Measurements from ENCODE around the gene RNLS.

Gene RNLS

DNA sequence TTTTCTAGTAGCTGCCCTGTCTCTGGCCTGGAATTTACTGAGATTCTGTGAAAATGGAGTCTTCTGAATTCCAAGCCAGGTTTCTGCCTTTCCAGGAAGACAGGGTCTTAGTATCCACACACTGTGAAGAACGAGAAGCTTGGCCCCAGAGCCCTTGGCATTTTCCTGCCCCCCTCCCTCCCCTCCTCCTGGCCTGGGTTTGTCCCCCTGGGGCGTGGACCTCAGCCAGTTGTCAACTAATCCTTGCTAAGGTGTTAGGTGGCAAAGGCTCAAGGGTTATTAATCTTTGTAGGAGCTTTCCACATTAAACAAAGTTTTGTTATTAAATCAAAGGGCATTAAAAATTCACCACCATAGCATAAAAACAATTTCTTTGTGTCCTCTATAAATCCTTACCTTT lies 329.5 kb downstream of the RNLS start:
- TF ChIP-seq, protein P1, sequence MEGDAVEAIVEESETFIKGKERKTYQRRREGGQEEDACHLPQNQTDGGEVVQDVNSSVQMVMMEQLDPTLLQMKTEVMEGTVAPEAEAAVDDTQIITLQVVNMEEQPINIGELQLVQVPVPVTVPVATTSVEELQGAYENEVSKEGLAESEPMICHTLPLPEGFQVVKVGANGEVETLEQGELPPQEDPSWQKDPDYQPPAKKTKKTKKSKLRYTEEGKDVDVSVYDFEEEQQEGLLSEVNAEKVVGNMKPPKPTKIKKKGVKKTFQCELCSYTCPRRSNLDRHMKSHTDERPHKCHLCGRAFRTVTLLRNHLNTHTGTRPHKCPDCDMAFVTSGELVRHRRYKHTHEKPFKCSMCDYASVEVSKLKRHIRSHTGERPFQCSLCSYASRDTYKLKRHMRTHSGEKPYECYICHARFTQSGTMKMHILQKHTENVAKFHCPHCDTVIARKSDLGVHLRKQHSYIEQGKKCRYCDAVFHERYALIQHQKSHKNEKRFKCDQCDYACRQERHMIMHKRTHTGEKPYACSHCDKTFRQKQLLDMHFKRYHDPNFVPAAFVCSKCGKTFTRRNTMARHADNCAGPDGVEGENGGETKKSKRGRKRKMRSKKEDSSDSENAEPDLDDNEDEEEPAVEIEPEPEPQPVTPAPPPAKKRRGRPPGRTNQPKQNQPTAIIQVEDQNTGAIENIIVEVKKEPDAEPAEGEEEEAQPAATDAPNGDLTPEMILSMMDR (conservative IDR thresholded peaks at IDR 0.05; ENCODE audit: control insufficient read depth, insufficient read depth, low read depth, low read length) = no peak
- DNase-seq (ENCODE audit: low read depth) = no peak
- no peak overlapping the region for H3K4me3 ChIP-seq (ENCODE audit: control insufficient read depth, low read depth, low read length)

DNA sequence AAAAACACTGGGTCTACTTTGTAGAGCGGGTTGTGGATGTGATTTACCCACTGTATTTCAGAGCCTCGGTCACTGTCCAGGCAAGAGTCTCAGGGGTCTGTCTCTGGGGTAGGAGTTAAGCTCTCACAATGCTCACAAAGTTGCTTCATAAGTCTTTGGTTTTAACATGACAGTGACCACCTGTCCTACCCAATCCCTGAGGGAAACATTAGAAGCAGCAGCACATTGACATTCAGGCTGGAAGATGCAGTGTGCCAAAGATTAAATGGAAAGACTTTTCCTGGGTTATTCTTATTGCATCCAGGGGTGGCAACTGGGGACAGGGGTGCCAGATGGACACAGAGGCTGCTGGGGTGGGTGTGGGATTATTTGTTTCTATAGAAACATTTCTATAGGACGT lies 330.0 kb downstream of the RNLS start:
- H3K4me3 ChIP-seq (ENCODE audit: control insufficient read depth, low read depth, low read length) = no peak overlapping the region
- TF ChIP-seq, protein P1 (conservative IDR thresholded peaks at IDR 0.05; ENCODE audit: control insufficient read depth, insufficient read depth, low read depth, low read length) = no peak
- DNase-seq (ENCODE audit: low read depth) = no peak

- no peak for DNase-seq (ENCODE audit: low read depth)
- TF ChIP-seq, protein P1 (conservative IDR thresholded peaks at IDR 0.05; ENCODE audit: control insufficient read depth, insufficient read depth, low read depth, low read length) = no peak
- no peak overlapping the region for H3K4me3 ChIP-seq (ENCODE audit: control insufficient read depth, low read depth, low read length)
Measured at GRCh38 chr10:88249450-88249849, 333.7 kb downstream of the RNLS start.

- H3K4me3 ChIP-seq (ENCODE audit: control insufficient read depth, low read depth, low read length) = no peak overlapping the region
- DNase-seq (ENCODE audit: low read depth) = no peak
- TF ChIP-seq, protein P1 (conservative IDR thresholded peaks at IDR 0.05; ENCODE audit: control insufficient read depth, insufficient read depth, low read depth, low read length) = no peak
Measured at GRCh38 chr10:88246675-88247074, 336.4 kb downstream of the RNLS start.

DNA sequence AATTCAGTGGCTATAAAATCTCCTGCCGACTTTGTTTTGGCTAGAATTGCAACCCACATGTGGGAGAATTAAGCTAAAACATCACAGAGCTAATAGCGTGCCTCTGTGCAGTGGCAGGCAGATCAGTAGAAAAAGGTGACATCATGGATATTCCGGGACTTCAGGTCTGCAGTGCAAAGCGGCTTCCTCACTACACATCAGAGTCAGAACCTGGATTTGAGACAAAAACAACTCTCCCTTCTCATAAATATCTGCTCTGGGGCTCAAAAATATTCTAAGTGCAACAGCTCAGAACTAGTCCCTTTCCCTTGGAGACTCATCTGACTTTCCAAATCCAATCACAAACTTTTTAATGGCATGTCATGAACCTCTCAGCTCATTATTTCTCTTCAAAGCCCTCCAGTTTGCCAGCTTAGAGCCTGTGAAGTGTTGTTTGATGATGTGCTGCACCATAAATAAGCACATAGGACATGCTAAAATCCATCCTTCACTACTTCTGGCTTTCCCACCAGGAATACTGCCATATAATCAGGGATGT lies 337.1 kb downstream of the RNLS start:
- H3K4me3 ChIP-seq (ENCODE audit: control insufficient read depth, low read depth, low read length) = no peak overlapping the region
- TF ChIP-seq, protein P1 (conservative IDR thresholded peaks at IDR 0.05; ENCODE audit: control insufficient read depth, insufficient read depth, low read depth, low read length) = no peak
- DNase-seq (ENCODE audit: low read depth) = peak; percentile 76

- DNase-seq (ENCODE audit: low read depth) = no peak
- TF ChIP-seq, protein P1 (conservative IDR thresholded peaks at IDR 0.05; ENCODE audit: control insufficient read depth, insufficient read depth, low read depth, low read length) = no peak
- H3K4me3 ChIP-seq (ENCODE audit: control insufficient read depth, low read depth, low read length) = no peak overlapping the region
Measured at GRCh38 chr10:88244781-88245625, 338.1 kb downstream of the RNLS start.
